GM21515 (cell line): Measurements from ENCODE around the gene CFAP57.

ENCODE experiments used
- ATAC-seq: cut with Tn5 transposase; IDR thresholded peaks from one replicate; pipeline ENCODE4 v1.9.1; 2021; ENCODE audit not compliant: unreplicated experiment

CFAP57 gene

DNA sequence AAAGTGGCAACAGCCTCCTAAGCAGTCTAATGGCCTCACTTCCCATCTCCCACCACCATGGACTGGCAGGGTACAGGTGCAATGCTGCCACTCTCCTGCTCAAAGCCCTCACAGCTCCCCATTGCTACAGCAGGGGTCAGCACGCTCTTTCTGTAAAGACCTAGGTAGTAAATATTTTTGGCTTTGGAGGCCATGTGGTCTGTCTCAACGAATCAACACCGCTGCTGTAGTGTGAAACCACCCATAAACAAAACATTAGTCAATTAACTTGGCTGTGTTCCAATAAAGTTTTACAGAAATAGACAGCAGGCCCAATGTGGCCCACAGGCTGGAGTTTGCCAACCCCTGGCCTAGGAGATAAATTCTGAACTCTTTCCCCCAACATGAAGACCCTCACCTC is 53.0 kb downstream of the CFAP57 start:
- no peak for ATAC-seq

DNA sequence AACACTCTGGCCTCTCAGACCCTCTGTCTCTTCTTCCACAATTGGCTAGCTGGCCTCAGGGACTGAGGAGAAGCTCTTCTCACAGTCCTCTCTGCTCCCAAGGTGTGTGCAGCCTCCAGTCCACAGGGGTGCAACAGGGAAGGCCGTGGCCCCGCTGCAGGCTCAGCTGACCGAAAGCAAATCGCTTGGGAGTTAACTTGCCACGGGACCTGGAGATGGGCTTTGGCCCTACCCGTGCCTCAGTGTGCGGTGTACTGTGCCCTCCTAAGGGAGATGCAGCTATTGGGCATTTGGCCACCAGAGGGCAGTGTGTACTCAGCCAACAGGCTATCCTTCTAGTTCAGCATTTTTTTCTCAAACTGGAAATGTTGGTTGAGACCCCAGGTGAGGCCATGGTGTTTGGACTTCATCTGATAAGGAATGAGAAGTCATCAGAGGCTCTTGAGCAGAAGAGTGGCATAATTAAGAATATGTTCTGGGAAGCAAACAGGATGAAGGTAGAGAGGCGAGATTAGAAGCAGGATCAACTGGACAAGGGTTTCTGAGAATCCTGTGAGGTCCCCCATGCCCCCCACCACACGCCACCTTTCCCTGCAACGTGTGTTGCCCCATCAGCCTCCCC is 55.1 kb downstream of the CFAP57 start:
- no peak for ATAC-seq

DNA sequence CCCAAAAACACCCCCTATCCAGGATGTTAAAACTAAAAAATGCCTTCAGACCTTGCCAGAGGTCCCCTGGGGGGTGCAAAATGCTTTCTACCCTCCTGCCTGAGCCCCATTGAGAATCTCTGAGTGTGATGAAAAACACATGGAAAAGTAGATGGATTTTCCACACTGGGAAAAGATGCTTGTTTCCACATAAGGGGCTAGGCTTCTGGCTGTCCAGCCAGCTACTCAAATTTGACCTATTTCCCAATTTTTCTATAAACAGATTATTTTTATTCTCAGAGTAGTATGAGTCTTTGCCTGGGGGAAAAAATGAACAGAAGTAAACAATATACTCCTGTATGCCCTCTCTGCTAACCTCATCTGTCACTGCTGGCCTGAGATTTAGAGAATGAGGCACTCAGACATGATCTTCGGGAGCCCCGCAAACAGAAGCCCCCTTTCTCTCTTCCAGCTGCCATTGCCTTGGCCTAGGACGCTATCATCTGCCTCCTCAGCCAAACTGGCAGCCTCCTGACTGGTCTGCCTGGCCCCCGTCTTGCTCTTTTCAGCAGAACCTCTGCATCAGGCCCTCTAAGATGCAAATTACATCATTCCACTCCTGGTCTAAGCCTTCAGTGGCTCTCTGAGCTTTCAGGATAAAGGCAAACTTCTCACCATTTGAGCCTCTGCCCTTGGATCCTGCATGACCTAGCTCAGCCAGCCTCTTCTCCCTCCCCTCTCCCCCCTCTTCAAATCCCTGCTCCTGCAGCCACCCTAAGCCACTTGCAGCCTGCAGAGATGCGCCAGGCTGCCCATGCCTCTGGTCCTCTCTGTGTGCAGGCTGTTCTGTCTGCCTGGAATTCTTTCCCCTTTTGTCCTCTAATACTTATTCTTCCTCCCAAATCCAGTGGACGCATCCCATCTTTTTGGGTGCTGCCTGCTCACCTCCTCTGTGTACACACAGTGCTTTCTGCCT is 58.0 kb downstream of the CFAP57 start:
- no peak for ATAC-seq

DNA sequence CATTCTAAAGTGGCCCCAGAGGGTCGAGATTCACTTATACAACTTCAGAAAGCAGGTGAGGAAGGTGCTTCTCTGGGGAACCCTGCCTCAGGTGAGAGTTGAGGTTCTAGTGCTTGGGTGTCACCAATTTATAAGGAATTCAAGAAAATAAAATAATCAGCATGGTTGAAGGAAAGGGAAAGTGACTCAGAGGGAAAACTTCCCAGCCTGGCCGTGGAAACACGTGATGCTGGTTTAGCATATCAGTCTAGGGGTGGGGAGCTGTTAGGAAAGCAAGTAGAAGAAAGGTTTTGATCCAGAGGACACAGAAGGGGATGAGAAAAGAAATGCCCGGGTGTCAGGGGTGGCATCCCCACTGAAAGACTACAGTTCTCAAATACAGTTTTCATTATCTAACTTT is 59.9 kb downstream of the CFAP57 start:
- ATAC-seq, result no peak

DNA sequence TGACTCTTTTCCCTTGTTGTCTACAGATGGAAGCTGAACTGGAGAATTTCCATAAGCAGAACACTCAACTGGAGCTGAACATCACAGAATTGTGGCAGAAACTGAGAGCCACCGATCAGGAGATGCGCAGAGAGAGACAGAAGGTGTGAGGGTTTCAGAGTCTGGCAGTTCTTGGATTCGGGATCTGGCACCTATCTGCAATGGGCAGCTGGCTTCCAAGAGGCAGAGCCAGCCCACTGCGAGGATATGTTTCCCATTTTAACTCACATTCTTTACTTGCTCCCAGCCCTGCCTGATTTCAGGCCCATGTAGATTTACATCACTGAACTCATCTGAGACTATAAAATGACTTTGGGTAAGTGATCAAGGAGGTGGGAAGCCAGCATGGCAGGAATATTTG is 60.4 kb downstream of the CFAP57 start:
- no peak for ATAC-seq

- ATAC-seq, result no peak
Measured at GRCh38 chr1:43233631-43234030, 61.5 kb downstream of the CFAP57 start.

DNA sequence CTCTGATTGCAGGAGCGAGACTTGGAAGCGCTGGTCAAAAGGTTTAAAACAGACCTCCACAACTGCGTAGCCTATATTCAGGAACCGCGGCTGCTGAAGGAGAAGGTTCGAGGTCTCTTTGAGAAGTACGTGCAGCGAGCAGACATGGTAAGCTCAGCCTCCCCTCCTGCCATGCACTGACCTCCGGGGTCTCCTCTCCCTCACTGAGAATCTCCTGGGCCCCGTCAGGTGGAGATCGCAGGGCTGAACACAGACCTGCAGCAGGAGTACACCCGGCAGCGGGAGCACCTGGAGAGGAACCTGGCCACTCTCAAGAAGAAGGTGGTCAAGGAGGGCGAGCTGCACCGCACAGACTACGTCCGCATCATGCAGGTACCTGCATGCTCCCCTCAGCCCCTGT is 62.1 kb downstream of the CFAP57 start:
- ATAC-seq, result no peak

DNA sequence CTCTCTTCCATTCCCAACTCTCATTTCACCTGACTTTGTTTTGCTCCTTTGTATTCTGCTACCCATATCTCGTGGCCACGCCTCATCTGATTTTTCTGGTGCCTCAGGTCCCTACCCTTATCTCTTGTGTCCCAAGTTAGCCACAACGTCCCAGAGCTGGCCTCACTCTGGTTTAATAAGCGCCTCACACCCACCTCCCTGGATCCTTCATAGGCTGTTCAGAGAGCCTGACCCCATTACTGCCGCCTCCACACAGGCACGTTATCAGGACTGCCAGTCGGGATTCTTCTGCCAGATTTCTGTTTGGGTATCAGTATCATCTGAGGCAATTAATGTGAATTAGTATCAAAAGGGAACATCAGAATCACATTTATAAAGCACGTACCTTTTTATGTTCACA is 62.9 kb downstream of the CFAP57 start:
- ATAC-seq, result no peak

- ATAC-seq, result no peak
Measured at GRCh38 chr1:43235451-43236121, 63.5 kb downstream of the CFAP57 start.

DNA sequence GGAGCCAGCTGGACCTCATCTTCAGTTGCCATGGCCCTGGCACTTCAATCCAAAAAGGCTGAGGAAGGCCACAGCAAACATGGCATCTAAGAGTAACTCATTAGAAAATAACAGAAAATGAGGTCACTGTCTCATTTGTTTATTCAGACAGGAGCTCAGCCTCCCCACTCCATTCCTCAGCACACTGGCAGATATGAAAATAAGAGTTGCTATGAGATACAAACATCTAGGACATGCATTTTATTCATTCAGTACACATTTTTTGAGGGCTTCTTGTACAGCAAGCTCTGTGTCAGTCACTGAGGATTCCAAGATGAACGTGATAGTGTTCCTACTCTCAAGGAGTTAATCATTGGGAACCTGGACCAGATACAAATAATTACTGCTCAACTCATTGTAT is 65.0 kb downstream of the CFAP57 start:
- ATAC-seq, result no peak

DNA sequence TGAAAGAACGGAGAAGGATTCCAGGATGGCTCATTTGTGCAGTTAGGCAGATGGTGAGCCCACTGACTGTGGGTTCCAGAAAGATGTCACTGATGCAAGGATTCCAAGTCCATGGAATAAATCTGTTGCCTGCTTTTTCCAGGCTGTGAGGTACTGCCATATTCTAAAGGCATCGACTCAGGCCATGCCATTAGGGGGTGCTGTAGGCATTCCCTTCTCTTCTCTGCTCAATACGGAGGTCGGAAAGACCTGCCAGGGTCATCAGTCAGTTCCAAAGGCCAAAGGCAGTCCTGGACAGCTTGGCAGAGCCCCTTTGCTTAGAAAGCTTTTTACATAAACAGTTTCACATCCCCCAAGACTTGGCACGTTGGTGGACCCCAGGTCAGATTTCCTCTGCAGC is 66.0 kb downstream of the CFAP57 start:
- no peak for ATAC-seq

- ATAC-seq, result peak; percentile 35
Measured at GRCh38 chr1:43238991-43239469, 66.9 kb downstream of the CFAP57 start.

GRCh38 chr1:43239484-43239883 is 67.4 kb downstream of the CFAP57 start:
- ATAC-seq, result peak; percentile 73

- no peak for ATAC-seq
Measured at GRCh38 chr1:43241413-43241836, 69.3 kb downstream of the CFAP57 start.

GRCh38 chr1:43243299-43243698 is 71.2 kb downstream of the CFAP57 start:
- no peak for ATAC-seq

GRCh38 chr1:43246466-43247213 is 74.5 kb downstream of the CFAP57 start:
- no peak for ATAC-seq

DNA sequence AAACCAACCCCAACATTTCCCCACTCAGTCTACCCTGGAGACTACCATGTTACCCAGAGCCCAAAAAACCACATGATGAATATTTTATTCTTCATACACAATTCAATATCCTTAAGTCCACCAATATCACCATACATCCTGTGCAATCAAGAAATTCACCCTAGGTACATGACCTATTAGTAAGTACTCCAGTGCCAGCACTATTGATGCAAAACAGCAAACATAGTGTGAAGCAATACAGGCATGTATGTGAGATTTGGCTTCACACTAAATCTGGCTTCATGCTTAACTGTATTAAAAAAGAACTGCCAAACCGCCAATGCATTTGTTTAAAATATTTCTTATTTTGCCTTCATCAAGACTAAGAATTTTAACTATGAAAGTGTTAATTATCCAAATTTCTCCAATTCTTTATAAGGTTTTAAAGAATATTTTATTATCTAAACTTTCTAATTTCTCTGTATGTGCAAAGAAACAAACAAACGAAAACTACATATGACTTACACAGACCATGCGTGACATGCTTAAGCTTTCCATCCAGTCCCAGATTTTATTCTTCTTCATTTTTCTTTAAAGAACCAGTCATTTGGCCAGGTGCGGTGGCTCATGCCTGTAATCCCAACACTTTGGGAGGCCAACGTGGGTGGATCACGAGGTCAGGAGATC is 75.3 kb downstream of the CFAP57 start:
- no peak for ATAC-seq

DNA sequence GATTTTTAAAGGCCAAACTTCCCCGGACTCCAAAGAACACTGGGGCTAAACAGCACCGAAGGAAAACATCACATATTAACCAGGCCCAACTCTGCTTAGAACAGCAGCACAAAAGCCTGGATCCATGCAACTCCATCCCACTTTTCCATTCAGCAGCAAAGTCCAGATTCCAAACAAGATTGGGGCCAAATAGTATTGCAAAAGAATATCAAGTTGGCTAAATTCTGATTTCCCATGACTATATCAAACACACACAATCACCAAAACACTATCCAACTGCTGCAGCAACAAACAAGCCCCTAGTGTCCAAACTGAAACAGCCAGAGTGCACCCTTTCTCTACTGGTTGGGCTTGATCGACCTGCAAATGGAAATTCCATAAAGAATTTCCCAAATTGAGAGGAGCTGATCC is 78.2 kb downstream of the CFAP57 start:
- no peak for ATAC-seq

DNA sequence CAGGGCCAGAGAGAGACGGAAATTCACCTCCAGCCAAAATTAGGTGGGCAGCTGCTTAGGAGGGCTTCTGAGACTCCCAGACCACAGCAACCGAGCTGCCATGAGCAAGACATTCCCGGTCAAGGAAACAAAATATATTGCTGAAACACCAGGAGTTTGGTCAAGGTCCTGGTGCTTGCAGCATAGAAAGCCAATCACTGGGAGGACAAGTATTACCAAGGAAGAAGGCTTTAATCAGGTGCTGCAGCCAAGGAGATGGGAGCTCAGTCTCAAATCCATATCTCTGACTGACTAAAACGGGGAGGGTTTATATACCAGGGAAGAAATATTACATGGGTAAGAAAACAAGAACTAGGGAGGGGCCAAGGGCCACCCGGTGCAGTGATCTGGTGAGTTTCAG is 78.9 kb downstream of the CFAP57 start:
- ATAC-seq, result no peak

GRCh38 chr1:43252225-43252624 is 80.1 kb downstream of the CFAP57 start:
- ATAC-seq, result no peak
